ENCODE data around the gene ZNF670.
"Not testable (repeated sequence)": the region's sequence is repeated elsewhere in the genome, so short reads cannot be mapped to it uniquely, and the experiment has no call there.

Gene ZNF670

GRCh38 chr1:247037511-247038320 is 40.9 kb downstream of the ZNF670 start:
- DNase-seq = no peak

GRCh38 chr1:247032306-247032705 is 46.3 kb downstream of the ZNF670 start:
- DNase-seq = not testable (repeated sequence)
